DMS79 (cell line): Measurements from ENCODE around the gene PDZD7.

Source experiments
- DNase-seq: peaks from one replicate; lab custom pipeline; 2025; lab: John Stamatoyannopoulos, UW

Gene PDZD7

DNA sequence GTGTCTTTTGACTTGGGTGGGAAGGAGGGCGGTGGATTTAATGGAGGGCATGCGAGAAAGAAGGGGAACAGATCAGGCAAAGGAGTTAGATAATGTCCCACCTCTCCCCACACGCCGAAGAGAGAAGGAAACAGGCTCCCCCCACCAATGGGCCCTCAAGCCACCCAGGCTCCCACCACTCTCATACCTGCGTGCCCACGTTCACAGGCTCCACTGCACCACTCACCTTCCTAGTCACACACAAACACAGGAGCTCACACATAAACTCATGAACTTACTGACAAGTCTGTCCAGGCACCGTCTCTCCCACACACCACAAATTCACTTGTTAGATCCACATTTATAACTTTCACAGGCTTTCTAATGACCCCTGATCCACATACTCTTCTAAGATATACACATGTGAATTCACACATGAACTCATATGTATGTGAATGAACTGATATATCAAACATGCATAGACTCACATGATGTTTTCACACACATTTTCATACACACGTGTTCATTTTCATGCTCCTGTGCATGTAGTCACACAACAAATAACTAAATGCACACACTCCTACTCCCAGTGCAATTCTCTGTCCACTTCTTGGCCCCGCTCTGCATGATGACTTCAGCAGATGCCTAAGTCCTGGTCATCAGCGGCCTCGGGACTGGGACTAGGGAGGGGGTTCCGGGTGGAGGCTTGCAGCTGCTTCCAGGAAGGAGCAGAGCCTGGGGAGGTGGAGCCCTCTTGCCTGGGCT, 29.8 kb downstream of the PDZD7 start:
- DNase-seq: no peak

- DNase-seq: no peak
These were observed 30.6 kb downstream of the PDZD7 start for GRCh38 chr10:101000127-101000914.

- no peak for DNase-seq
These were observed 31.2 kb downstream of the PDZD7 start, which contains the start of gene LZTS2 for GRCh38 chr10:100999742-101000126. Gene LZTS2, plus strand, starts transcription at chr10:100999808. Its CDS starts 2,731 bp downstream, at chr10:101002539.

GRCh38 chr10:100998991-100999741, 31.8 kb downstream of the PDZD7 start:
- no peak for DNase-seq

- DNase-seq: peak; percentile 79
These were observed 32.5 kb downstream of the PDZD7 start for GRCh38 chr10:100998183-100998990.

DNA sequence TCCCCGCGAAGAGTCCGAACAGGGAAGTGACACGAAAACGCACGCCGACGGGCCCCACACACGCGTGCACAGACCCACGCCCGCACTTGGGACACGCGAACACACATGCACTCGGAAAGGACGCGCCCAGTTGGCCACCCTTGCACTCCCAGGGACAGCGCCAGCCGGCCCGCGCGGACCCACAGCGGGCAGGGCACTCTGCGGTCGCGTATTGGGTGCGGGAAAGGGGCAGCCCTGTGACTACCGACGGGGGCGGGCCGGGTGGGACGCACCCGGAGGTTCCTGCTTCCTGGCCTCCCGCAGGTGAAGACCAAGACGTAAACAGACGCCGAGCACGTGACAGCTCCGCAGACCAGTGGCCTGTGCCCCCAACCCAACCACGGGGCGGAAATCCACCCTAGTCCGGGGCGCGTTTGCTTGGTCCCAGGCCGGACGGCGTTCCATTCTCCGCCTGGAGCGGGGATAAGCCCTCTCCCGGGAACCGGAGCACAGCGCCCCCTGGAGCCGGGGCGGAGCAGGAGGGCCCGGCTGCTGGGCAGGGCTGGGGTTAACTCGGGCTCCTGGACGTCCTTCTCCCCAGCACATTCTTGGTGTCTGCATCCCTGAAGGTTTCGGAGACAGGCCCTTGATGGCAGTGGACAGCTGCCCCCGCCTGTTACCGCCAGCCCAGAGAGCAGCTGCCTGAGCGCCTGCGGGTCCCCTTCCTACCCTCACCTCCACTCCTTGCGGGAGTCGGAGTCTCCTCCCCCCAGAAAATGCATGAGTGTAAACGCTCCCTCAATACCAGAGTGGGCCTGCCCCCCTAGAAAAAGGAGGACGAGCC, 33.4 kb downstream of the PDZD7 start:
- DNase-seq: peak; percentile 16

GRCh38 chr10:100996678-100997359, 34.1 kb downstream of the PDZD7 start:
- DNase-seq: no peak

DNA sequence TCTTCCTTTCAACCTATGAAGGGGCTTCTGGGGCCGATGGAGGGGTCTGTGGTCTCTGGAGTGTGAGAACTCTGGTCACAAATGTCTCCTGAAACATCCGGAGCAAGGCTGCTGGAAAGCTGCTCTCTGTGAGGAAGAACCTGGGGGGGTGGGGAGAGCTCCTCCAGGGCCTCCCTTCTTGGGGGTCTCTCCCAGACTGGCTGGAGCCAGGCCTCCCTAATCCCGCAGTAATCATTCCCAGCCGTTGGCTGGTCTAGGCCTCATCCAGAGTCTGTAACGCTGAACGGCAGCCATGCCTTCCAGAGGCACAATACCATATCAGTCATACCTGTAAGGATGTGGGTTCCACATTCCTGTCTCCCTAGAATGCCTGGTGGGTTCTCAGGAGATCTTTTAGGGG, 35.7 kb downstream of the PDZD7 start:
- DNase-seq: no peak

GRCh38 chr10:100993986-100994708, 36.8 kb downstream of the PDZD7 start:
- DNase-seq: no peak

- DNase-seq: no peak
These were observed 41.8 kb downstream of the PDZD7 start for GRCh38 chr10:100989088-100989487.

GRCh38 chr10:100988166-100988565, 42.8 kb downstream of the PDZD7 start:
- DNase-seq: no peak

DNA sequence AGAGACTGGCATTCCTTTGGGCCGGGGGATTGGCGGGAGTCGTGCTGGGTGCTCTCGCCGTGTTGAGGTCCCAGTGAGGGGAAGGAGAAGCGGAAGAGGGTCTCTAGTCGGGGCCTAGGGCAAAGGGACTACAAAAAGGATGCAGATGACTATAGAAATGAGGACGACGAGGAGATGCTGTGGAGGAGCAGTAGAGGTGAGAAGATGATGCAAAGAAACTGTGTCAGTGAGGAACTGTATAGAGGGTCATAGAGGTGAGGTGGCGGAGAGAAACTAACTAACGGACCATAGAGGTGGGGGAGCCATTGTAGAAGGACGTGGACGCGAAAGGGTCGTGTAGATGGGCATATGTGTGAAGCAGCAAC, 43.3 kb downstream of the PDZD7 start:
- DNase-seq: no peak

- no peak for DNase-seq
These were observed 43.8 kb downstream of the PDZD7 start, which contains the start of the genes MRPL43 and TWNK for GRCh38 chr10:100986952-100987684. Gene MRPL43, minus strand, starts transcription at chr10:100987497. Its CDS starts 54 bp downstream, at chr10:100987443. Gene TWNK, plus strand, starts transcription at chr10:100987543. Its CDS starts 668 bp downstream, at chr10:100988211.

DNA sequence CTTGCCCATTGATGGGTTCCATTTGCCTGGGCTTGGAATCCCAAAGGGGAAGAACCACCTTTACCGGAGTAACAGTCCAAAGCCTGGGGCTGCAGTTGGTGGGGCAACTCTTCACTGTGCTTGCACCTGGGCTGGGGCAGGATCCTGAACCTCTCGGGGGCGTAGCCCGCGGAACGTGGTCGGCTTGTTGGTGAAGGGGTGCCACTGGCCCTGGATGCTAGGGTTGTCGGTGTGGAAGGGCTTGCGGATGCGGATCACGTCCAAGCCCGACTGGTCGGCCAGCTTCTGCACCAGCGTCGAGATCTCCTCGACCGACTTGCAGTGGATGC, 44.3 kb downstream of the PDZD7 start:
- DNase-seq: no peak

GRCh38 chr10:100985336-100985735, 45.6 kb downstream of the PDZD7 start:
- no peak for DNase-seq

- DNase-seq: no peak
These were observed 46.2 kb downstream of the PDZD7 start for GRCh38 chr10:100984672-100985177.

DNA sequence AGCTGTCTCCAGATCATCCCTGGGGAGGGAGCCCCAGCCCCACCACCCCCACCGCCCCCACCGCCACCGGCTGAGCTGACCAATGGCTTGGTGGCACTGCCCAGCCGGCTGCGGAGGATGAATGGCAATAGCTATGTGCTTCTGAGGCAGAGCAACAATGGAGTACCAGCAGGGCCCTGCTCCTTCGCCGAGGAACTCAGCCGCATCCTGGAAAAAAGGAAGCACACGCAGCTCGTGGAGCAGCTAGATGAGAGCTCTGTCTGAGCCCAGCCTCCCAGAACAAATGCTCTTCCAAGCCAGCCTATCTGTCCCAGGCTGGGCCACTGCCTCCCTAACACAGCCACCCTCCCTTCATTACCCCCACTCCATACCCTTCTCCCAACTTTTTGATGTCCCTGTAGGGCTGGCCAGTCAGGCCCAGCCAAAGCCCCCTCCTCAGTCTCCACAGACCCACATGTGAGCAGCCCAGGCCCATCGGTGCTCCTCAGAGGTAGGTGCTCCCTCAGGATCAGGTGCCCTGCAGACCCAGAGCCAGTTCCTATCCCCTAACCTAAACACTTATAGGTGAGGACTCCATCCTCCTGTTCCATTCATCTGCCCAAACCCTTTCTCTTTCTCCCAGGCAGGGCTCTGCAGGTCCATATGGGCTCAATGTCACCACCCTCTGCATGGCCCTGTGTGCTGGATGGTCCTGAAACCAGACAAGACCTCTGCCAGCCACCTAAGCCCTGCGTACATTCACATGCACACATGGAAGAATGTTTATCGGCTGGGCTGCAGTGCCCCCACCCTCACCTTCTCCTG, 46.9 kb downstream of the PDZD7 start:
- no peak for DNase-seq
